SK-N-SH treated with all-trans-retinoic acid at 6 μM for 48 hours (cell line): ENCODE data around the gene FOXK1.

Experiments
- BACH2 ChIP-seq: fragments of 250-450 bp; sonication (Bioruptor Pico); IDR thresholded peaks from 2 replicates; pipeline ENCODE4 v1.9.0; 2021; ENCODE audit warnings: mild to moderate bottlenecking, borderline replicate concordance
- CREB5 ChIP-seq: fragments of 250-450 bp; sonication (Bioruptor Pico); IDR thresholded peaks from 2 replicates; pipeline ENCODE4 v1.5.1; 2020; ENCODE audit warnings: low read depth, mild to moderate bottlenecking, moderate library complexity
- CSRNP3 ChIP-seq: fragments of 250-450 bp; sonication (Bioruptor Pico); IDR thresholded peaks from 2 replicates; pipeline ENCODE4 v1.5.1; 2021; ENCODE audit warnings: mild to moderate bottlenecking, moderate library complexity
- ESRRG ChIP-seq: fragments of 250-450 bp; sonication (Bioruptor Pico); IDR thresholded peaks from 2 replicates; pipeline ENCODE4 v1.6.1; 2021; ENCODE audit warnings: mild to moderate bottlenecking
- PATZ1 ChIP-seq: fragments of 250-450 bp; sonication (Bioruptor Pico); IDR thresholded peaks from 2 replicates; pipeline ENCODE4 v1.8.0; 2020; ENCODE audit warnings: mild to moderate bottlenecking, moderate library complexity, borderline replicate concordance
- POU6F1 ChIP-seq: fragments of 250-450 bp; sonication (Bioruptor Pico); IDR thresholded peaks from 2 replicates; pipeline ENCODE4 v1.8.0; 2021; ENCODE audit warnings: low read depth, mild to moderate bottlenecking, moderate library complexity, borderline replicate concordance
- PPARA ChIP-seq: fragments of 250-450 bp; sonication (Bioruptor Pico); IDR thresholded peaks from 2 replicates; pipeline ENCODE4 v1.5.0; 2020; ENCODE audit warnings: mild to moderate bottlenecking, borderline replicate concordance
- SNAI2 ChIP-seq: fragments of 250-450 bp; sonication (Bioruptor Pico); IDR thresholded peaks from 2 replicates; pipeline ENCODE4 v1.5.0; 2020; ENCODE audit warnings: mild to moderate bottlenecking, moderate library complexity
- TOX ChIP-seq: fragments of 250-450 bp; sonication (Bioruptor Pico); IDR thresholded peaks from 2 replicates; pipeline ENCODE4 v1.8.0; 2021; ENCODE audit warnings: mild to moderate bottlenecking, moderate library complexity, borderline replicate concordance
- ZFP3 ChIP-seq: fragments of 250-450 bp; sonication (Bioruptor Pico); IDR thresholded peaks from 2 replicates; pipeline ENCODE4 v1.5.0; 2020; ENCODE audit warnings: mild to moderate bottlenecking, moderate library complexity
- ZFP30 ChIP-seq: fragments of 450-650 bp; formaldehyde crosslinking; IDR thresholded peaks from 2 replicates; pipeline ENCODE4 v1.5.0; 2022; ENCODE audit warnings: mild to moderate bottlenecking, moderate library complexity

GRCh38 chr7:4771737-4772136 is 89.6 kb downstream of the FOXK1 start:
- TF ChIP-seq CREB5 (CRISPR knock-in tag) (no peak), BACH2 (no peak), ZFP3 (no peak), TOX (CRISPR knock-in tag) (no peak), CSRNP3 (CRISPR knock-in tag) (no peak), SNAI2 (no peak), POU6F1 (CRISPR knock-in tag) (no peak), PATZ1 (no peak), PPARA (no peak), ESRRG (CRISPR knock-in tag) (no peak), ZFP30 (CRISPR knock-in tag) (no peak)
